Right lobe of liver (tissue), 6 donors: ENCODE data around the gene NAV2. TPM values are rescaled to one million over a fixed set of nuclear protein-coding genes. Genes with fewer than 3 reads are reported as not detected.

ENCODE experiments used
- ATAC-seq, 4 donors: fragments of 200-7000 bp; cut with Tn5 transposase; one replicate each; pipeline ENCODE4 v1.9.1; 2020; ENCODE audit warnings: mild to moderate bottlenecking in 4 of 4, moderate library complexity in 4 of 4
- DNase-seq, 3 donors: peaks; one replicate each; pipeline ENCODE4 v3.0.0-alpha.2; 2020
- H3K27ac ChIP-seq, 3 donors: fragments of 200-600 bp; one replicate each; pipeline ENCODE4 v1.8.0; 2022
- H3K27me3 ChIP-seq, 2 donors: fragments of 200-600 bp; one replicate each; pipeline ENCODE4 v1.8.0; 2022
- H3K36me3 ChIP-seq, 4 donors: fragments of 200-600 bp; sonication (generic) in 1 of 4; one replicate each; pipeline versions ENCODE4 v1.5.1 to v1.8.0; 2017 to 2022; ENCODE audit warnings: control low read depth in 1 of 4
- H3K4me1 ChIP-seq, 4 donors: fragments of 200-600 bp; sonication (generic) in 1 of 4; one replicate each; pipeline versions ENCODE4 v1.5.1 to v1.8.0; 2017 to 2022; ENCODE audit warnings: control low read depth in 1 of 4
- H3K4me3 ChIP-seq, 3 donors: fragments of 200-600 bp; one replicate each; pipeline ENCODE4 v1.8.0; 2022
- H3K9me3 ChIP-seq, 4 donors: fragments of 200-600 bp; sonication (generic) in 1 of 4; one replicate each; pipeline versions ENCODE4 v1.5.1 to v1.8.0; 2017 to 2022; ENCODE audit warnings: control low read depth in 1 of 4
- CTCF ChIP-seq, 4 donors: fragments of 200-600 bp in 3 of 4; fragments of 450-650 bp in 1 of 4; IDR thresholded peaks; one replicate each; pipeline versions ENCODE4 v1.5.1 to v1.8.0; 2016 to 2022; ENCODE audit warnings: antibody characterized with exemption in 4 of 4, mild to moderate bottlenecking in 2 of 4
- POLR2A ChIP-seq: fragments of 450-650 bp; IDR thresholded peaks from one replicate; pipeline ENCODE4 v1.6.1; 2017; ENCODE audit warnings: antibody characterized with exemption, mild to moderate bottlenecking
- WGBS: methylation state at CpG from one replicate; pipeline ENCODE4 v1.1.6; 2018; ENCODE audit warnings: low coverage, low lambda C conversion rate; ENCODE audit not compliant: insufficient coverage; ENCODE audit errors: missing lambda C conversion rate; 5-methylcytosine and 5-hydroxymethylcytosine counted together
- intact Hi-C, 2 donors: fragments of 100-400 bp; cut with DNase I; formaldehyde crosslinking; loops; one replicate each; pipeline versions ENCODE4 v1.11.2 to v1.14.1; 2022
- total RNA-seq, 6 experiments: library from RNA; depleted of rRNA in 2 of 6; stranded (reverse); fragments of >200 nt in 2 of 6; fragmentation: NEBNext Ultra II Directional in 3 of 6; extraction: Animal tissue kit (Norgen Biotek cat#: 25700) in 3 of 6; gene quantifications; one replicate each; pipeline versions ENCODE4 v1.1.0 to v1.2.4, GENCODE V29; 2016 to 2023
- donor health status: DM: no; HTN: yes; CAD: no.
- donor health status: DM: no; HTN: no; CAD: no.
- donor health status: DM: no; HTN: no; CAD: no.
- donor health status: DM: no; HTN: yes; CAD: no.
- donor health status: DM: no; HTN: yes; CAD: no.

Gene NAV2
- total RNA-seq, 6 experiments from 2014 or later, result 15.5 to 69.2 (median 37.1) TPM

- peaks cover 0 to 12% (median 2%) of the 10 kb centered on the region in 4 donors for H3K4me1 ChIP-seq
- WGBS, result 96% methylated on average over 5 of the region's 6 CpGs
- no peaks in the 10 kb centered on the region for H3K27me3 ChIP-seq
- no peak for DNase-seq
- no peaks in the 10 kb centered on the region for H3K36me3 ChIP-seq
- no peak overlapping the region for H3K27ac ChIP-seq
- ATAC-seq, result no peak
- H3K9me3 ChIP-seq, result no peaks in the 10 kb centered on the region
- H3K4me3 ChIP-seq, result no peak overlapping the region
- TF ChIP-seq CTCF (IDR thresholded peaks at IDR 0.05) (no peak), POLR2A (no peak)
- intact Hi-C loops, result loop anchor here (10.0 kb wide), 2 partner anchors 164 to 194 kb away; no protein-coding TSS in a partner anchor
Observed at GRCh38 chr11:19940831-19941230, 228.2 kb downstream of the NAV2 start.

- WGBS, result 74% methylated on average over 1 of the region's 1 CpG
- H3K9me3 ChIP-seq, result no peaks in the 10 kb centered on the region
- no peaks in the 10 kb centered on the region for H3K4me1 ChIP-seq
- intact Hi-C loops, result loop anchor here (10.0 kb wide), 2 partner anchors 158 to 188 kb away; no protein-coding TSS in a partner anchor
- peaks cover 0 to 9% (median 0%) of the 10 kb centered on the region in 4 donors for H3K36me3 ChIP-seq
- DNase-seq (no peak), ATAC-seq (no peak)
- H3K4me3 ChIP-seq, result no peak overlapping the region
- no peak for TF ChIP-seq CTCF (IDR thresholded peaks at IDR 0.05)
- TF ChIP-seq POLR2A, result no peak
- H3K27me3 ChIP-seq, result no peaks in the 10 kb centered on the region
- no peak overlapping the region for H3K27ac ChIP-seq
Observed at GRCh38 chr11:19946681-19947080, 234.0 kb downstream of the NAV2 start.

- Histone ChIP-seq H3K36me3 (peaks cover 0 to 9% (median 0%) of the 10 kb centered on the region in 4 donors), H3K4me1 (no peaks in the 10 kb centered on the region), H3K27me3 (no peaks in the 10 kb centered on the region), H3K4me3 (no peak overlapping the region), H3K27ac (no peak overlapping the region), H3K9me3 (no peaks in the 10 kb centered on the region)
- no peak for TF ChIP-seq CTCF (IDR thresholded peaks at IDR 0.05)
- no peak for TF ChIP-seq POLR2A
- no peak for DNase-seq
- 65% methylated on average over 5 of the region's 5 CpGs for WGBS
- intact Hi-C loops, result loop anchor here (10.0 kb wide), 2 partner anchors 157 to 187 kb away; no protein-coding TSS in a partner anchor
- ATAC-seq, result no peak
Observed at GRCh38 chr11:19947537-19948114, 235.0 kb downstream of the NAV2 start.

- peaks cover 0 to 11% (median 6%) of the 10 kb centered on the region in 4 donors for H3K4me1 ChIP-seq
- TF ChIP-seq CTCF (IDR thresholded peaks at IDR 0.05), result no peak
- ATAC-seq (no peak), DNase-seq (no peak)
- no peaks in the 10 kb centered on the region for H3K27me3 ChIP-seq
- intact Hi-C loops, result loop anchor here (10.0 kb wide), 2 partner anchors 155 to 185 kb away; no protein-coding TSS in a partner anchor
- H3K36me3 ChIP-seq, result peaks cover 0 to 9% (median 0%) of the 10 kb centered on the region in 4 donors
- no peak overlapping the region for H3K27ac ChIP-seq
- 66% methylated on average over 6 of the region's 7 CpGs for WGBS
- no peak overlapping the region for H3K4me3 ChIP-seq
- H3K9me3 ChIP-seq, result no peaks in the 10 kb centered on the region
Observed at GRCh38 chr11:19949606-19950005, 237.0 kb downstream of the NAV2 start.
